Activated naive CD8-positive, alpha-beta T cell treated with anti-CD3 and anti-CD28 coated beads for 36 hours (primary cell): ENCODE measurements around the gene UBE3C. TPM values are rescaled to one million over a fixed set of nuclear protein-coding genes. Genes with fewer than 3 reads are reported as not detected.
"Not testable (repeated sequence)": the region's sequence is repeated elsewhere in the genome, so short reads cannot be mapped to it uniquely, and the experiment has no call there.

ENCODE experiments used
- DNase-seq: peaks from one replicate; pipeline ENCODE4 v3.0.0; 2021
- H3K27ac Mint-ChIP-seq: one replicate; pipeline ENCODE4 v1.8.0; 2022; ENCODE audit warnings: mild to moderate bottlenecking, moderate library complexity, mixed read lengths
- H3K27me3 Mint-ChIP-seq: one replicate; pipeline ENCODE4 v1.8.0; 2022; ENCODE audit warnings: mild to moderate bottlenecking, mixed read lengths
- H3K36me3 Mint-ChIP-seq: one replicate; pipeline ENCODE4 v1.8.0; 2021; ENCODE audit warnings: mild to moderate bottlenecking, mixed read lengths
- H3K4me1 Mint-ChIP-seq: one replicate; pipeline ENCODE4 v1.8.0; 2021; ENCODE audit warnings: mixed read lengths
- H3K4me3 Mint-ChIP-seq: one replicate; pipeline ENCODE4 v1.8.0; 2022; ENCODE audit warnings: mild to moderate bottlenecking, moderate library complexity, mixed read lengths
- H3K9me3 Mint-ChIP-seq: one replicate; pipeline ENCODE4 v1.8.0; 2022; ENCODE audit warnings: mixed read lengths
- total RNA-seq, 2 experiments: library from RNA; stranded (reverse); gene quantifications; one replicate each; pipeline ENCODE4 v1.2.3, GENCODE V29; 2021

The UBE3C gene
- total RNA-seq, 2 experiments from 2014 or later = 75.0 to 75.7 TPM

- no peaks in the 10 kb centered on the region for H3K27me3 Mint-ChIP-seq
- H3K9me3 Mint-ChIP-seq = no peaks in the 10 kb centered on the region
- H3K27ac Mint-ChIP-seq = no peak overlapping the region
- no peak for DNase-seq
- peaks cover under 1% of the 10 kb centered on the region for H3K36me3 Mint-ChIP-seq
- no peaks in the 10 kb centered on the region for H3K4me1 Mint-ChIP-seq
- no peak overlapping the region for H3K4me3 Mint-ChIP-seq
These were observed 15.8 kb upstream of the UBE3C start for GRCh38 chr7:157122800-157123495.

- Mint-ChIP-seq H3K4me1 (no peaks in the 10 kb centered on the region), H3K4me3 (no peak overlapping the region), H3K27me3 (peaks cover 11% of the 10 kb centered on the region)
These were observed 14.0 kb upstream of the UBE3C start for GRCh38 chr7:157124690-157125089.

GRCh38 chr7:157125376-157126223 is 13.1 kb upstream of the UBE3C start:
- Mint-ChIP-seq H3K9me3 (no peaks in the 10 kb centered on the region), H3K27ac (no peak overlapping the region), H3K4me3 (no peak overlapping the region), H3K4me1 (no peaks in the 10 kb centered on the region), H3K27me3 (peaks cover 17% of the 10 kb centered on the region), H3K36me3 (no peaks in the 10 kb centered on the region)
- DNase-seq = no peak

More at GRCh38 chr7:157124690-157125089, 14.0 kb upstream of the UBE3C start:
- DNase-seq = no peak
- no peak overlapping the region for H3K27ac Mint-ChIP-seq
- H3K9me3 Mint-ChIP-seq = no peaks in the 10 kb centered on the region
- H3K36me3 Mint-ChIP-seq = no peaks in the 10 kb centered on the region

GRCh38 chr7:157126921-157127320 is 11.8 kb upstream of the UBE3C start:
- Mint-ChIP-seq H3K4me3 (no peak overlapping the region), H3K9me3 (no peaks in the 10 kb centered on the region), H3K27me3 (peaks cover 17% of the 10 kb centered on the region), H3K36me3 (no peaks in the 10 kb centered on the region), H3K4me1 (no peaks in the 10 kb centered on the region), H3K27ac (no peak overlapping the region)
- DNase-seq = no peak

GRCh38 chr7:157129200-157129599 is 9.5 kb upstream of the UBE3C start:
- Mint-ChIP-seq H3K9me3 (no peaks in the 10 kb centered on the region), H3K27me3 (peaks cover 17% of the 10 kb centered on the region), H3K4me3 (no peak overlapping the region), H3K4me1 (no peaks in the 10 kb centered on the region), H3K27ac (no peak overlapping the region), H3K36me3 (no peaks in the 10 kb centered on the region)
- no peak for DNase-seq

- no peak for DNase-seq
- no peaks in the 10 kb centered on the region for H3K36me3 Mint-ChIP-seq
- H3K4me1 Mint-ChIP-seq = no peaks in the 10 kb centered on the region
- H3K4me3 Mint-ChIP-seq = no peak overlapping the region
- no peak overlapping the region for H3K27ac Mint-ChIP-seq
- peaks cover 17% of the 10 kb centered on the region for H3K27me3 Mint-ChIP-seq
- no peaks in the 10 kb centered on the region for H3K9me3 Mint-ChIP-seq
These were observed 8.7 kb upstream of the UBE3C start for GRCh38 chr7:157129907-157130460.

- H3K36me3 Mint-ChIP-seq, H3K27ac Mint-ChIP-seq, H3K9me3 Mint-ChIP-seq: not testable (repeated sequence)
These were observed 7.9 kb upstream of the UBE3C start for GRCh38 chr7:157130849-157131248.

GRCh38 chr7:157132796-157133195 is 5.9 kb upstream of the UBE3C start:
- H3K27ac Mint-ChIP-seq = no peak overlapping the region
- no peak for DNase-seq
- H3K27me3 Mint-ChIP-seq = peaks cover 17% of the 10 kb centered on the region
- H3K4me1 Mint-ChIP-seq = peaks cover 5% of the 10 kb centered on the region
- no peaks in the 10 kb centered on the region for H3K36me3 Mint-ChIP-seq
- H3K4me3 Mint-ChIP-seq = no peak overlapping the region
- no peaks in the 10 kb centered on the region for H3K9me3 Mint-ChIP-seq

More at GRCh38 chr7:157130849-157131248, 7.9 kb upstream of the UBE3C start:
- not testable (repeated sequence) for H3K4me1 Mint-ChIP-seq, H3K4me3 Mint-ChIP-seq, DNase-seq
- H3K27me3 Mint-ChIP-seq = peaks cover 17% of the 10 kb centered on the region

- Mint-ChIP-seq H3K4me3 (no peak overlapping the region), H3K4me1 (peaks cover 5% of the 10 kb centered on the region), H3K9me3 (no peaks in the 10 kb centered on the region), H3K27ac (no peak overlapping the region), H3K27me3 (peaks cover 15% of the 10 kb centered on the region), H3K36me3 (no peaks in the 10 kb centered on the region)
- no peak for DNase-seq
These were observed 5.4 kb upstream of the UBE3C start for GRCh38 chr7:157133304-157133703.

- H3K36me3 Mint-ChIP-seq = peaks cover 14% of the 10 kb centered on the region
- peak overlapping the region; percentile 55 for H3K27ac Mint-ChIP-seq
- H3K27me3 Mint-ChIP-seq = no peaks in the 10 kb centered on the region
- H3K9me3 Mint-ChIP-seq = no peaks in the 10 kb centered on the region
- H3K4me1 Mint-ChIP-seq = peaks cover 21% of the 10 kb centered on the region
- DNase-seq = no peak
- peak overlapping the region; percentile 25 for H3K4me3 Mint-ChIP-seq
These were observed 2.4 kb upstream of the UBE3C start for GRCh38 chr7:157136372-157136771.

GRCh38 chr7:157138101-157138423 is 664 bp upstream of the UBE3C start:
- DNase-seq = no peak
- Mint-ChIP-seq H3K27me3 (no peaks in the 10 kb centered on the region), H3K9me3 (no peaks in the 10 kb centered on the region), H3K4me3 (peak overlapping the region; percentile 81), H3K4me1 (peaks cover 34% of the 10 kb centered on the region), H3K27ac (peak overlapping the region; percentile 96), H3K36me3 (peaks cover 26% of the 10 kb centered on the region)

- Mint-ChIP-seq H3K9me3 (no peaks in the 10 kb centered on the region), H3K36me3 (peaks cover 36% of the 10 kb centered on the region), H3K27me3 (no peaks in the 10 kb centered on the region), H3K4me1 (peaks cover 43% of the 10 kb centered on the region), H3K4me3 (peak overlapping the region; percentile 82), H3K27ac (peak overlapping the region; percentile 85)
- DNase-seq = peak; percentile 68
These were observed 534 bp downstream of the UBE3C start for GRCh38 chr7:157139111-157139809.

- DNase-seq = no peak
- peak overlapping the region; percentile 85 for H3K27ac Mint-ChIP-seq
- H3K36me3 Mint-ChIP-seq = peaks cover 42% of the 10 kb centered on the region
- H3K4me1 Mint-ChIP-seq = peaks cover 49% of the 10 kb centered on the region
- peak overlapping the region; percentile 82 for H3K4me3 Mint-ChIP-seq
- H3K9me3 Mint-ChIP-seq = no peaks in the 10 kb centered on the region
- H3K27me3 Mint-ChIP-seq = no peaks in the 10 kb centered on the region
These were observed 1.2 kb downstream of the UBE3C start for GRCh38 chr7:157139810-157140510.

- H3K27ac Mint-ChIP-seq = peak overlapping the region; percentile 47
- H3K27me3 Mint-ChIP-seq = no peaks in the 10 kb centered on the region
- no peaks in the 10 kb centered on the region for H3K9me3 Mint-ChIP-seq
- peak overlapping the region; percentile 82 for H3K4me3 Mint-ChIP-seq
- peaks cover 44% of the 10 kb centered on the region for H3K36me3 Mint-ChIP-seq
- DNase-seq = no peak
- peaks cover 53% of the 10 kb centered on the region for H3K4me1 Mint-ChIP-seq
These were observed 1.8 kb downstream of the UBE3C start for GRCh38 chr7:157140511-157140905.
